Testis (tissue), 2 donors: ENCODE measurements around the gene SAT1.

ENCODE experiments used
- POLR2A ChIP-seq: fragments of 450-650 bp; IDR thresholded peaks from one replicate; pipeline ENCODE4 v1.6.1; 2017; ENCODE audit warnings: antibody characterized with exemption, mild to moderate bottlenecking, moderate library complexity
- TF ChIP-seq, protein P1 (sequence below), 3 experiments: fragments of 450-650 bp in 2 of 3; fragments of 200-600 bp in 1 of 3; sonication (generic) in 1 of 3; IDR thresholded peaks; one replicate each; pipeline ENCODE4 v1.5.1; 2016 to 2019; ENCODE audit warnings: antibody characterized with exemption in 3 of 3, mild to moderate bottlenecking in 2 of 3, moderate library complexity in 1 of 3

DNA sequence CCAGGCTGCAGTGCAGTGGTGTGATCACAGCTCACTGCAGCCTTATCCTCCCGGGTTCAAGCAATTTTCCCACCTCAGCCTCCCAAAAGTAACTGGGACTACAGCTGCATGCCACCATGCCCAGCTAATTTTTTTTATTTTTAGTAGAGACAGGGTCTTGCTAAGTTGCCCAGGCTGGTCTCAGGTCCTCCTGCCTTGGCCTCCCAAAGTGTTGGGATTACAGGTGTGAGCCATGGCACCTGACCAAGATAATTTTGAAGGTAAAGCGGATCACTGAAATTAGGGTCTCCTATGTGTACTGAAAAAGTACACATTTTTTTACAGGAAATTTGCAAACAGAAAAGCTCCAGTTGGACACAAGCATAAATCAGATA lies 4.8 kb downstream of the SAT1 start:
- TF ChIP-seq, protein P1, sequence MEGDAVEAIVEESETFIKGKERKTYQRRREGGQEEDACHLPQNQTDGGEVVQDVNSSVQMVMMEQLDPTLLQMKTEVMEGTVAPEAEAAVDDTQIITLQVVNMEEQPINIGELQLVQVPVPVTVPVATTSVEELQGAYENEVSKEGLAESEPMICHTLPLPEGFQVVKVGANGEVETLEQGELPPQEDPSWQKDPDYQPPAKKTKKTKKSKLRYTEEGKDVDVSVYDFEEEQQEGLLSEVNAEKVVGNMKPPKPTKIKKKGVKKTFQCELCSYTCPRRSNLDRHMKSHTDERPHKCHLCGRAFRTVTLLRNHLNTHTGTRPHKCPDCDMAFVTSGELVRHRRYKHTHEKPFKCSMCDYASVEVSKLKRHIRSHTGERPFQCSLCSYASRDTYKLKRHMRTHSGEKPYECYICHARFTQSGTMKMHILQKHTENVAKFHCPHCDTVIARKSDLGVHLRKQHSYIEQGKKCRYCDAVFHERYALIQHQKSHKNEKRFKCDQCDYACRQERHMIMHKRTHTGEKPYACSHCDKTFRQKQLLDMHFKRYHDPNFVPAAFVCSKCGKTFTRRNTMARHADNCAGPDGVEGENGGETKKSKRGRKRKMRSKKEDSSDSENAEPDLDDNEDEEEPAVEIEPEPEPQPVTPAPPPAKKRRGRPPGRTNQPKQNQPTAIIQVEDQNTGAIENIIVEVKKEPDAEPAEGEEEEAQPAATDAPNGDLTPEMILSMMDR (IDR thresholded peaks at IDR 0.05): no peak
- no peak for TF ChIP-seq POLR2A
